C4-2B (cell line): ENCODE measurements around the gene EPHA5.

Experiments used
- H3K27ac ChIP-seq: fragments of 450-650 bp; 2 replicates; pipeline ENCODE4 v1.5.1; 2017
- ZFX ChIP-seq: fragments of 450-650 bp; IDR thresholded peaks from 2 replicates; pipeline ENCODE4 v1.6.1; 2017
- TF ChIP-seq, protein P1 (sequence below): fragments of 450-650 bp; conservative IDR thresholded peaks from 2 replicates; pipeline ENCODE4 v1.5.1; 2017; ENCODE audit warnings: mild to moderate bottlenecking

Gene EPHA5

DNA sequence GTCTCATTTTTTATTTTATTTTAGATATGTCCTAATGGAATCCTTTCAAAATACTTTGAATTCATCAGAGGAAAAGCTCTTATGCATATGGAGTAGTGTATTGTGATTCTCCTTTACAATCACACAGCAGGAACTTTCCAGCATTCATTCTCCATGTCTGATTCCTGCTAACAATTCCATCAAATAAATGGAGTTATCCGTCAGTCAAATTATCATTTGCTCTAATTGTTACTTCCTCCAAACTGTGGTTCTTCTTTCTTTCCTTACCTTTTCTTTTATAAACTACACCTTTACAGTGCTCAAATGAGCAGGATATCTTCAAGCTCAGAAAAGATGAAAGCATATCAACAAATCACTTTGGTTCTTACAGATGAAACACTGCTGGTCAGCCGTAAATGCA lies 80.4 kb downstream of the EPHA5 start:
- H3K27ac ChIP-seq: no peak overlapping the region
- no peak for TF ChIP-seq ZFX
- TF ChIP-seq, protein P1, sequence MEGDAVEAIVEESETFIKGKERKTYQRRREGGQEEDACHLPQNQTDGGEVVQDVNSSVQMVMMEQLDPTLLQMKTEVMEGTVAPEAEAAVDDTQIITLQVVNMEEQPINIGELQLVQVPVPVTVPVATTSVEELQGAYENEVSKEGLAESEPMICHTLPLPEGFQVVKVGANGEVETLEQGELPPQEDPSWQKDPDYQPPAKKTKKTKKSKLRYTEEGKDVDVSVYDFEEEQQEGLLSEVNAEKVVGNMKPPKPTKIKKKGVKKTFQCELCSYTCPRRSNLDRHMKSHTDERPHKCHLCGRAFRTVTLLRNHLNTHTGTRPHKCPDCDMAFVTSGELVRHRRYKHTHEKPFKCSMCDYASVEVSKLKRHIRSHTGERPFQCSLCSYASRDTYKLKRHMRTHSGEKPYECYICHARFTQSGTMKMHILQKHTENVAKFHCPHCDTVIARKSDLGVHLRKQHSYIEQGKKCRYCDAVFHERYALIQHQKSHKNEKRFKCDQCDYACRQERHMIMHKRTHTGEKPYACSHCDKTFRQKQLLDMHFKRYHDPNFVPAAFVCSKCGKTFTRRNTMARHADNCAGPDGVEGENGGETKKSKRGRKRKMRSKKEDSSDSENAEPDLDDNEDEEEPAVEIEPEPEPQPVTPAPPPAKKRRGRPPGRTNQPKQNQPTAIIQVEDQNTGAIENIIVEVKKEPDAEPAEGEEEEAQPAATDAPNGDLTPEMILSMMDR: no peak

DNA sequence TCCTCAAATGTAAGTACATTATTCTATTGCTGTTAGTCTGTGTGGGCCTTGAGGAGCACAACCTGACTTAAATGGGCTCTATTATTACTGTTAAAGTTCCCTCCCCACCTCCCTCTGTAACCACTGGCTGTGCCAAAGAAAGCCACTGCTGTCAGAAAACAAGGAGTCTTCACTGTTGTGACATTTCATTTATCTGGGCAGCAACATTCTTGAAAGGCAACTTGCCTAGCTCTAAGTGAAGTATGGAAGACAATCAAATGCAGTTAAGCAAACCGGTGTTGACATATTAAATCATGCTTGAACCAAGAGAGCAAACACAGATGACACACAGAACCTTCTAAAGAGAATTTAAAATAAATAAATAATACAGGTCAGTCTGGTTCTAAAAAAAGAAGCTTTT lies 81.0 kb downstream of the EPHA5 start:
- TF ChIP-seq, protein P1: no peak
- TF ChIP-seq ZFX: no peak
- no peak overlapping the region for H3K27ac ChIP-seq

DNA sequence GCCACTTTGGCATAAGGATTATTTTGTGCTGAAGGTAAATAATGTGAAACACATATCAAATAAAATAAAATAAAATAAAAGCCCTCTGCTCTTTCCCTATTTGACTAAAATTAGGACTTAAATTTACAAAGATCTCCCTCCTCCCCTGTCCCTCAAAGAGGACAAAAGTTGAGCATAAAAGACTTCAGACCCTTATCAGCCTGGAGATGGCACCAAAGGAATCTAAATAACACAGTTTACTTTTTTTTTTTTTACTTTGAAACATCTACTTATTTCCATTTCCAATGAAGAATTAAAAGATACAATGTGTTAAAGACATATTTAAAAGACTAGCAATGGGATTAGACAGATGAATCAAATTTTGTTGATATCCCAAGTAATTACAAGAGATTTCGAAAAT lies 89.7 kb downstream of the EPHA5 start:
- no peak overlapping the region for H3K27ac ChIP-seq

DNA sequence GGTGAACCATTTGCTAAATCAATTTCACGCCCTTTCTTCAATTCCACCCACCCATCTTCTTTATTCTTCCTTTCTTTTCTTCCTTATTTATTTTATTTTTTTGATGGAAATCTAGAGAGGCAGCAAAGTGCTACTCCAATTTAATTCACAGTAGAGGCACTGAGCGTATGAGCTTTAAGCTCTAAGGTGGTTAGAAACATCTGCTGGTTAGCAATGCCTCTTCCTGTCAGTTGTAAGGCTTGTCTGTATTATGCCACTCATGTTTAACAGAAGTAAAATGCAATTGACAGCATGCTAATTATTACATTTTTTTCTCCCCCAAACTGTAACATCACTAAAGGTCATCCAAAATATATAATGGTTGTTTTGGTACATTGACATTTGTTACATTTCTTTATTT lies 103.8 kb downstream of the EPHA5 start:
- TF ChIP-seq ZFX: no peak
- TF ChIP-seq, protein P1: no peak
- no peak overlapping the region for H3K27ac ChIP-seq

More for the DNA sequence above, 89.7 kb downstream of the EPHA5 start:
- TF ChIP-seq ZFX: no peak
- TF ChIP-seq, protein P1: peak; percentile 29

DNA sequence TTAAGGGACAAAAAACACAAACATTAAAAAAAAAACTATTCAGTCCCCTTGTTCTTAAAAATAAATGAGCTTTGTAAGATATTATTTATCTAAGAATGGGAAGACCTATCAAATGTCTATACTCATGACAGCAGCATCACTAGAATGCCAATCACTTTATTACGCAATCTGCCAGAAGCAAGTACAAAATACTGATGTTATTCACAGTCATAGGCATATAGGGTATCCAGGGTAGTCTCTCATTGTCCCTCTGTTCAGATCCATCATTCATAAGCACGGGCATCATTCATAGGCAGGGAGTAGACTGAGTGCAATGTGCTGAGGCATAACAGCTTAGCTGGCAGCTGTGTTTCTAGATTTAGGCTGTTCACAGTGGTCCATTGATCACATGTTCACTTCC lies 109.1 kb downstream of the EPHA5 start:
- H3K27ac ChIP-seq: no peak overlapping the region
- TF ChIP-seq ZFX: no peak
- TF ChIP-seq, protein P1: no peak

DNA sequence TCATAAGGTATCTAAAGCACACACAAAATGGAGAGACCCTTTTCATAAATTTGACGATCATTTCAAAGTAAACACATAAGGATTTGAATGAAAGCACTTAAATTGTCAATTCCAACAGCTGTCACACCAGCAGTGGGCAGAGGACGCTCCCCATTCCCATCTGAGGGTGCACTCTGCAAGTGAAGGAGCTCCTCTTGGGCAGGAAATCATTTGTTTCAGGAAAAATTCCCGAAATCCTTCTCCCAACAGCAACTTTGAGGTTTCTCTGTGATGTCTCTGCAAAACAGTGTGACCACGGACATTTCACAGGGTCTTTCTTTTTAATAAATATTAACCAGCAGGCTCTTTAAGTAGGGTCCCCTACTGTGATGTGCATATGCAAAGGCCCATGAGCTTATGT lies 111.0 kb downstream of the EPHA5 start:
- TF ChIP-seq, protein P1: no peak
- H3K27ac ChIP-seq: no peak overlapping the region

DNA sequence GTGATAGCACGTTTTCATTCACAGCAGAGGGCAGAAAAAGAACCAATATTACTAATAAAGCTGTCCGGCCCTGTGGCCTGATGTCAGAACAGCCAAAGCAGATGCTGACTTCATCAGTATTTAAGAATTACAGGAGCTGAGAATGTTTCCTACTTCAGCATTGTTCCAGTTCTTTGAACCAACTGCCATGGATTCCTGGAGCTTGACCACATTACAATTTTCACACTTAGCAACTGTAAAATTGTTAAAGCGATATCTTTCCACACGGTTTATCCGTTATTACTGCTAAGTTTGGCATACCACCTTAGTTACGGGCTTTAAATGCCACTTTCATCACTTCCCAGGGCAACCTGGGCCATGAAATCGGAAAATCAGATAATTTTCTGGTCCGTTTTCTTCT lies 118.2 kb downstream of the EPHA5 start:
- TF ChIP-seq, protein P1: no peak
- TF ChIP-seq ZFX: no peak
- no peak overlapping the region for H3K27ac ChIP-seq
